HepG2 (cell line): ENCODE data around the gene CYP4F22. TPM values are rescaled to one million over a fixed set of nuclear protein-coding genes. Genes with fewer than 3 reads are reported as not detected.

Experiments
- ATAC-seq: fragments of 200-7000 bp; cut with Tn5 transposase; 3 replicates; pipeline ENCODE4 v1.9.1; 2020; ENCODE audit warnings: mild to moderate bottlenecking, moderate library complexity
- BruUV-seq: library from RNA; stranded (reverse); fragments of 400-500 nt; replicated peaks from 2 replicates; lab custom pipeline; 2021; lab: Mats Ljungman, UMichigan
- CTCF ChIA-PET: fragments of 300-600 bp; formaldehyde crosslinking; extraction: SDS; loops from one replicate; lab custom pipeline; 2021; ENCODE audit warnings: low total read pairs, inconsistent platforms, low intra/inter-chr PET ratio; lab: Yijun Ruan, JAX
- POLR2A ChIA-PET: fragments of 350-600 bp; sonication (Branson Sonifier 250); formaldehyde crosslinking; loops from one replicate; lab custom pipeline; 2020; ENCODE audit warnings: antibody characterized with exemption, inconsistent platforms; lab: Yijun Ruan, JAX
- DNase-seq: peaks from one replicate; pipeline ENCODE4 v3.0.0-alpha.2; 2015; ENCODE audit warnings: low spot score
- FAIRE-seq: peaks from 3 replicates; lab custom pipeline; 2011; peaks lifted over from hg19 to GRCh38; lab: Jason Lieb, UNC
- H2AFZ ChIP-seq: one replicate; pipeline ENCODE4 v1.6.1; 2011; ENCODE audit warnings: low read length, inconsistent platforms
- H3K27ac ChIP-seq: fragments of 300-600 bp; 3 replicates; pipeline ENCODE4 v1.8.0; 2011; ENCODE audit warnings: mixed run types, mild to moderate bottlenecking, mixed read lengths, low read length, inconsistent platforms; ENCODE audit not compliant: insufficient read depth; ENCODE audit errors: extremely low read length
- H3K27me3 ChIP-seq, 2 experiments: fragments of 200-600 bp in 1 of 2; 2 replicates in 1 of 2; 3 replicates in 1 of 2; pipeline versions ENCODE4 v1.6.0 to v1.8.0; 2011; ENCODE audit warnings: low read length in 2 of 2, mild to moderate bottlenecking in 2 of 2, moderate library complexity in 2 of 2, inconsistent platforms in 1 of 2; ENCODE audit not compliant: insufficient read depth in 2 of 2, control insufficient read depth in 1 of 2
- H3K36me3 ChIP-seq, 2 experiments: fragments of 200-600 bp in 1 of 2; replicated peaks in 1 of 2; 2 replicates in 1 of 2; 3 replicates in 1 of 2; pipeline versions ENCODE4 v1.5.1 to v1.8.0; 2011; ENCODE audit warnings: low read length in 2 of 2, inconsistent platforms in 1 of 2; ENCODE audit not compliant: insufficient read depth in 2 of 2, control insufficient read depth in 1 of 2
- H3K4me1 ChIP-seq: 2 replicates; pipeline ENCODE4 v1.5.1; 2012; ENCODE audit warnings: low read length, inconsistent platforms; ENCODE audit not compliant: insufficient read depth
- H3K4me2 ChIP-seq: 2 replicates; pipeline ENCODE4 v1.6.0; 2011; ENCODE audit warnings: low read depth, low read length, inconsistent platforms
- H3K4me3 ChIP-seq, 3 experiments: fragments of 200-600 bp in 1 of 3; sonication (generic), shearing (Covaris generic) in 1 of 3; replicated peaks in 1 of 3; 2 replicates each; pipeline ENCODE4 v1.5.1; 2011 to 2016; ENCODE audit warnings: low read length in 3 of 3, inconsistent platforms in 2 of 3, low read depth in 2 of 3, mild to moderate bottlenecking in 2 of 3, control low read depth in 1 of 3, mixed read lengths in 1 of 3; ENCODE audit not compliant: insufficient read depth in 1 of 3
- H3K79me2 ChIP-seq: one replicate; pipeline ENCODE4 v1.6.1; 2011; ENCODE audit warnings: low read length, inconsistent platforms; ENCODE audit not compliant: insufficient read depth
- H3K9ac ChIP-seq: 2 replicates; pipeline ENCODE4 v1.6.0; 2011; ENCODE audit warnings: mild to moderate bottlenecking, low read depth, low read length, inconsistent platforms; ENCODE audit not compliant: insufficient read depth
- H3K9me3 ChIP-seq: 2 replicates; pipeline ENCODE4 v1.5.1; 2012; ENCODE audit warnings: mild to moderate bottlenecking, low read length
- H4K20me1 ChIP-seq: 2 replicates; pipeline ENCODE4 v1.6.0; 2011; ENCODE audit warnings: inconsistent platforms, mild to moderate bottlenecking, low read length, moderate library complexity; ENCODE audit not compliant: insufficient read depth
- CREB1 ChIP-seq, 2 experiments: fragments of 450-650 bp in 1 of 2; IDR thresholded peaks; 2 replicates each; pipeline ENCODE4 v1.6.1; 2016 to 2017; ENCODE audit warnings: control low read depth in 1 of 2, mild to moderate bottlenecking in 1 of 2, missing compliant biosample characterization in 1 of 2, missing genetic modification characterization in 1 of 2
- DPF2 ChIP-seq: sonication (generic); formaldehyde crosslinking; IDR thresholded peaks from 2 replicates; pipeline ENCODE4 v1.4.0; 2020; ENCODE audit warnings: mild to moderate bottlenecking, low read depth, missing genetic modification reagents, borderline replicate concordance
- SAP130 ChIP-seq: IDR thresholded peaks from 2 replicates; pipeline ENCODE4 v1.6.1; 2016; ENCODE audit warnings: low read depth
- SRSF4 ChIP-seq: fragments of 200-400 bp; formaldehyde crosslinking; IDR thresholded peaks from one replicate; pipeline ENCODE4 v1.6.1; 2018; ENCODE audit warnings: mild to moderate bottlenecking, low read depth, low read length, moderate library complexity; ENCODE audit not compliant: poor library complexity, severe bottlenecking
- TEAD3 ChIP-seq: optimal IDR thresholded peaks from 2 replicates; pipeline ENCODE3; 2016; ENCODE audit warnings: borderline replicate concordance
- ZNF180 ChIP-seq: sonication (generic); formaldehyde crosslinking; IDR thresholded peaks from 2 replicates; pipeline ENCODE4 v1.4.0; 2020; ENCODE audit warnings: low read depth, missing genetic modification reagents, borderline replicate concordance
- ZNF24 ChIP-seq: fragments of 450-650 bp; IDR thresholded peaks from 2 replicates; pipeline ENCODE4 v1.6.1; 2017; ENCODE audit warnings: antibody characterized with exemption, mild to moderate bottlenecking
- ZNF83 ChIP-seq: sonication (generic); formaldehyde crosslinking; IDR thresholded peaks from 2 replicates; pipeline ENCODE4 v1.4.0; 2020; ENCODE audit warnings: missing genetic modification reagents, mild to moderate bottlenecking, borderline replicate concordance
- WGBS: methylation state at CpG from one replicate; pipeline ENCODE4 v1.1.6; 2017; ENCODE audit warnings: low lambda C conversion rate; 5-methylcytosine and 5-hydroxymethylcytosine counted together
- in situ Hi-C: cut with HindIII; loops from 2 replicates; pipeline ENCODE4 v1.10.0; 2017; ENCODE audit warnings: low pct_unique_long_range_greater_than_20kb; ENCODE audit not compliant: extremely low pct_ligation_motif_present
- intact Hi-C: fragments of 100-400 bp; cut with micrococcal nuclease; formaldehyde crosslinking; loops from one replicate; pipeline ENCODE4 v1.10.0; 2022; ENCODE audit not compliant: unreplicated experiment
- polyA plus RNA-seq, 8 experiments: library from polyadenylated mRNA; depleted of rRNA in 3 of 8; stranded (reverse) in 7 of 8; unstranded in 1 of 8; fragments of >200 nt; fragmentation: Illumina TruSeq in 4 of 8; extraction: Trizol in 4 of 8; gene quantifications; 2 replicates each; pipeline versions ENCODE4 v1.2.1 to v1.2.3, GENCODE V29; 2011 to 2016; ENCODE audit warnings: low read depth in 4 of 8, missing spikeins in 1 of 8, mixed read lengths in 1 of 8; ENCODE audit not compliant: insufficient read depth in 1 of 8
- total RNA-seq, 5 experiments: library from RNA; depleted of rRNA; stranded (reverse); fragments of >200 nt; fragmentation: Illumina TruSeq; extraction: Trizol; gene quantifications; 2 replicates each; pipeline ENCODE4 v1.2.3, GENCODE V29; 2016; ENCODE audit warnings: low read depth in 1 of 5
- TF ChIP-seq, protein P1 (sequence below): sonication (generic); formaldehyde crosslinking; IDR thresholded peaks from 2 replicates; pipeline ENCODE4 v1.4.0; 2020; ENCODE audit warnings: low read depth, missing genetic modification reagents
- TF ChIP-seq, protein P2 (sequence below): sonication (generic); formaldehyde crosslinking; IDR thresholded peaks from 2 replicates; pipeline ENCODE4 v1.9.0; 2021; ENCODE audit warnings: mild to moderate bottlenecking, missing genetic modification reagents
- TF ChIP-seq, protein P3 (sequence below): sonication (generic); formaldehyde crosslinking; conservative IDR thresholded peaks from 2 replicates; pipeline ENCODE4 v1.8.1; 2023; ENCODE audit warnings: missing genetic modification reagents

The CYP4F22 gene
- total and polyA plus RNA-seq, 2 of the 13 experiments (the other 11 are each of a cell fraction or from before 2014, with no cell fraction given) = 0.05 TPM; not detected in 1

DNA sequence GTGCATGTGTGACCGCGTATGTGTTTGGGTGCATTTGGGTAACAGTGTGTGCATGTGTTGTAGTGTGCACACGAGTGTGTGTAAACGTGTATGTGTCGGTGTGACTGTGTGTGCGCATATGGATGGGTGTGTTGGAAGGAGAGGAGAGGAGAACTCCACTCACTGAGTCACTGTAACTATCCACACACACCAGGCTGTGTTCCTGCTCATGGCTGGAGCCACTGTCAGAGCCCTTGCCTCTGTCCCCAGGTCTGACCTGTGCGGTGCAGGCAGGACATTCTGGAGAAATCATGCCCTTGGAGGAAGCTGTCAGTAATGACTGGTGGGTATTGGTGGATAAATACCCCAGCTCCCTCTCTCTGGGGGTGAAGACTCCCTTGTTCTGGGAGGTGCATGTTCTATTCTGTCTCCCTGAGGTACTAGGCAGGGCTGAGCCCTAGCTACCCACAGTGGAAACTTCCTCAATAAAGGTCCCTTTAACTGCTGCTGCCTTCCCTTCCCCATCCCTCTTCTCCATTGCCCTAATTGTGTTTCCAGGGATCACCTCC, 48.4 kb downstream of the CYP4F22 start:
- Histone ChIP-seq H3K27me3 (no peaks in the 10 kb centered on the region; a peak in 1 of 5 replicates), H3K36me3 (no peaks in the 10 kb centered on the region), H3K27ac (no peak overlapping the region), H3K79me2 (no peaks in the 10 kb centered on the region), H3K4me1 (peaks cover 29% of the 10 kb centered on the region), H3K4me3 (peak overlapping the region in 1 of 3 experiments; percentile 65; a peak in 2 of 6 replicates), H2AFZ (no peak overlapping the region), H3K9ac (no peak overlapping the region), H4K20me1 (no peaks in the 10 kb centered on the region), H3K4me2 (peak overlapping the region; percentile 86), H3K9me3 (no peaks in the 10 kb centered on the region)
- ChIA-PET POLR2A (no interaction called here), CTCF (interaction anchor here (0.9 to 3.1 kb wide), 4 partner anchors 16 to 395 kb away, joined by 3 to 35 read pairs (median 10); partner anchors contain the start of gene AKAP8L)
- ATAC-seq (peak; percentile 50), DNase-seq (no peak), FAIRE-seq (no peak)
- in situ Hi-C loops = loop anchor here (5.0 to 25.0 kb wide), 3 partner anchors 132 to 469 kb away; partner anchors contain the start of gene OR1I1
- intact Hi-C loops = loop anchor here (1.0 to 5.0 kb wide), 3 partner anchors 79 to 137 kb away; partner anchors contain the start of gene PGLYRP2
- BruUV-seq = no TSS peak
- 0% methylated on average over 6 of the region's 7 CpGs for WGBS
- TF ChIP-seq, protein P1, sequence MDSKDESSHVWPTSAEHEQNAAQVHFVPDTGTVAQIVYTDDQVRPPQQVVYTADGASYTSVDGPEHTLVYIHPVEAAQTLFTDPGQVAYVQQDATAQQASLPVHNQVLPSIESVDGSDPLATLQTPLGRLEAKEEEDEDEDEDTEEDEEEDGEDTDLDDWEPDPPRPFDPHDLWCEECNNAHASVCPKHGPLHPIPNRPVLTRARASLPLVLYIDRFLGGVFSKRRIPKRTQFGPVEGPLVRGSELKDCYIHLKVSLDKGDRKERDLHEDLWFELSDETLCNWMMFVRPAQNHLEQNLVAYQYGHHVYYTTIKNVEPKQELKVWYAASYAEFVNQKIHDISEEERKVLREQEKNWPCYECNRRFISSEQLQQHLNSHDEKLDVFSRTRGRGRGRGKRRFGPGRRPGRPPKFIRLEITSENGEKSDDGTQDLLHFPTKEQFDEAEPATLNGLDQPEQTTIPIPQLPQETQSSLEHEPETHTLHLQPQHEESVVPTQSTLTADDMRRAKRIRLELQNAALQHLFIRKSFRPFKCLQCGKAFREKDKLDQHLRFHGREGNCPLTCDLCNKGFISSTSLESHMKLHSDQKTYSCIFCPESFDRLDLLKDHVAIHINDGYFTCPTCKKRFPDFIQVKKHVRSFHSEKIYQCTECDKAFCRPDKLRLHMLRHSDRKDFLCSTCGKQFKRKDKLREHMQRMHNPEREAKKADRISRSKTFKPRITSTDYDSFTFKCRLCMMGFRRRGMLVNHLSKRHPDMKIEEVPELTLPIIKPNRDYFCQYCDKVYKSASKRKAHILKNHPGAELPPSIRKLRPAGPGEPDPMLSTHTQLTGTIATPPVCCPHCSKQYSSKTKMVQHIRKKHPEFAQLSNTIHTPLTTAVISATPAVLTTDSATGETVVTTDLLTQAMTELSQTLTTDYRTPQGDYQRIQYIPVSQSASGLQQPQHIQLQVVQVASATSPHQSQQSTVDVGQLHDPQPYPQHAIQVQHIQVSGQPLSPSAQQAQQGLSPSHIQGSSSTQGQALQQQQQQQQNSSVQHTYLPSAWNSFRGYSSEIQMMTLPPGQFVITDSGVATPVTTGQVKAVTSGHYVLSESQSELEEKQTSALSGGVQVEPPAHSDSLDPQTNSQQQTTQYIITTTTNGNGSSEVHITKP (CRISPR knock-in tag) = no peak
- TF ChIP-seq, protein P2, sequence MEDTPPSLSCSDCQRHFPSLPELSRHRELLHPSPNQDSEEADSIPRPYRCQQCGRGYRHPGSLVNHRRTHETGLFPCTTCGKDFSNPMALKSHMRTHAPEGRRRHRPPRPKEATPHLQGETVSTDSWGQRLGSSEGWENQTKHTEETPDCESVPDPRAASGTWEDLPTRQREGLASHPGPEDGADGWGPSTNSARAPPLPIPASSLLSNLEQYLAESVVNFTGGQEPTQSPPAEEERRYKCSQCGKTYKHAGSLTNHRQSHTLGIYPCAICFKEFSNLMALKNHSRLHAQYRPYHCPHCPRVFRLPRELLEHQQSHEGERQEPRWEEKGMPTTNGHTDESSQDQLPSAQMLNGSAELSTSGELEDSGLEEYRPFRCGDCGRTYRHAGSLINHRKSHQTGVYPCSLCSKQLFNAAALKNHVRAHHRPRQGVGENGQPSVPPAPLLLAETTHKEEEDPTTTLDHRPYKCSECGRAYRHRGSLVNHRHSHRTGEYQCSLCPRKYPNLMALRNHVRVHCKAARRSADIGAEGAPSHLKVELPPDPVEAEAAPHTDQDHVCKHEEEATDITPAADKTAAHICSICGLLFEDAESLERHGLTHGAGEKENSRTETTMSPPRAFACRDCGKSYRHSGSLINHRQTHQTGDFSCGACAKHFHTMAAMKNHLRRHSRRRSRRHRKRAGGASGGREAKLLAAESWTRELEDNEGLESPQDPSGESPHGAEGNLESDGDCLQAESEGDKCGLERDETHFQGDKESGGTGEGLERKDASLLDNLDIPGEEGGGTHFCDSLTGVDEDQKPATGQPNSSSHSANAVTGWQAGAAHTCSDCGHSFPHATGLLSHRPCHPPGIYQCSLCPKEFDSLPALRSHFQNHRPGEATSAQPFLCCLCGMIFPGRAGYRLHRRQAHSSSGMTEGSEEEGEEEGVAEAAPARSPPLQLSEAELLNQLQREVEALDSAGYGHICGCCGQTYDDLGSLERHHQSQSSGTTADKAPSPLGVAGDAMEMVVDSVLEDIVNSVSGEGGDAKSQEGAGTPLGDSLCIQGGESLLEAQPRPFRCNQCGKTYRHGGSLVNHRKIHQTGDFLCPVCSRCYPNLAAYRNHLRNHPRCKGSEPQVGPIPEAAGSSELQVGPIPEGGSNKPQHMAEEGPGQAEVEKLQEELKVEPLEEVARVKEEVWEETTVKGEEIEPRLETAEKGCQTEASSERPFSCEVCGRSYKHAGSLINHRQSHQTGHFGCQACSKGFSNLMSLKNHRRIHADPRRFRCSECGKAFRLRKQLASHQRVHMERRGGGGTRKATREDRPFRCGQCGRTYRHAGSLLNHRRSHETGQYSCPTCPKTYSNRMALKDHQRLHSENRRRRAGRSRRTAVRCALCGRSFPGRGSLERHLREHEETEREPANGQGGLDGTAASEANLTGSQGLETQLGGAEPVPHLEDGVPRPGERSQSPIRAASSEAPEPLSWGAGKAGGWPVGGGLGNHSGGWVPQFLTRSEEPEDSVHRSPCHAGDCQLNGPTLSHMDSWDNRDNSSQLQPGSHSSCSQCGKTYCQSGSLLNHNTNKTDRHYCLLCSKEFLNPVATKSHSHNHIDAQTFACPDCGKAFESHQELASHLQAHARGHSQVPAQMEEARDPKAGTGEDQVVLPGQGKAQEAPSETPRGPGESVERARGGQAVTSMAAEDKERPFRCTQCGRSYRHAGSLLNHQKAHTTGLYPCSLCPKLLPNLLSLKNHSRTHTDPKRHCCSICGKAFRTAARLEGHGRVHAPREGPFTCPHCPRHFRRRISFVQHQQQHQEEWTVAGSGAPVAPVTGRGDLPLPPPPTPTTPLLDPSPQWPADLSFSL (CRISPR knock-in tag) = 0 out of 2 replicates have a peak, but pooled peaks have one; percentile 56
- TF ChIP-seq SAP130 (CRISPR knock-in tag) (0 out of 2 replicates have a peak, but pooled peaks have one; percentile 13), ZNF83 (CRISPR knock-in tag) (0 out of 2 replicates have a peak, but pooled peaks have one; percentile 1), ZNF180 (no peak), CREB1 (IDR thresholded peaks at IDR 0.05) (0 out of 2 replicates have a peak, but pooled peaks have one; percentile 7), CREB1 (CRISPR knock-in tag; IDR thresholded peaks at IDR 0.05) (no peak), DPF2 (CRISPR knock-in tag) (no peak), ZNF24 (no peak), SRSF4 (no peak), TEAD3 (CRISPR knock-in tag) (peak; percentile 29)
- TF ChIP-seq, protein P3, sequence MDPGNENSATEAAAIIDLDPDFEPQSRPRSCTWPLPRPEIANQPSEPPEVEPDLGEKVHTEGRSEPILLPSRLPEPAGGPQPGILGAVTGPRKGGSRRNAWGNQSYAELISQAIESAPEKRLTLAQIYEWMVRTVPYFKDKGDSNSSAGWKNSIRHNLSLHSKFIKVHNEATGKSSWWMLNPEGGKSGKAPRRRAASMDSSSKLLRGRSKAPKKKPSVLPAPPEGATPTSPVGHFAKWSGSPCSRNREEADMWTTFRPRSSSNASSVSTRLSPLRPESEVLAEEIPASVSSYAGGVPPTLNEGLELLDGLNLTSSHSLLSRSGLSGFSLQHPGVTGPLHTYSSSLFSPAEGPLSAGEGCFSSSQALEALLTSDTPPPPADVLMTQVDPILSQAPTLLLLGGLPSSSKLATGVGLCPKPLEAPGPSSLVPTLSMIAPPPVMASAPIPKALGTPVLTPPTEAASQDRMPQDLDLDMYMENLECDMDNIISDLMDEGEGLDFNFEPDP (CRISPR knock-in tag) = no peak
